Sigmoid colon (tissue), 7 donors: ENCODE data around the gene HENMT1. TPM values are rescaled to one million over a fixed set of nuclear protein-coding genes. Genes with fewer than 3 reads are reported as not detected.
"Not testable (repeated sequence)": the region's sequence is repeated elsewhere in the genome, so short reads cannot be mapped to it uniquely, and the experiment has no call there.

Experiments
- DNase-seq: peaks from one replicate; pipeline ENCODE4 v3.0.0-alpha.2; 2019
- H3K27ac ChIP-seq, 4 donors: fragments of 200-600 bp; sonication (generic); one replicate each; pipeline ENCODE4 v1.5.1; 2016 to 2019; ENCODE audit warnings: mild to moderate bottlenecking in 1 of 4
- H3K27me3 ChIP-seq, 3 donors: fragments of 200-600 bp; sonication (generic); one replicate each; pipeline ENCODE4 v1.5.1; 2019; ENCODE audit warnings: mild to moderate bottlenecking in 1 of 3
- H3K36me3 ChIP-seq, 4 donors: fragments of 200-600 bp; sonication (generic); one replicate each; pipeline ENCODE4 v1.5.1; 2016 to 2019
- H3K4me1 ChIP-seq, 4 donors: fragments of 200-600 bp; sonication (generic); one replicate each; pipeline ENCODE4 v1.5.1; 2017 to 2019
- H3K4me3 ChIP-seq, 4 donors: fragments of 200-600 bp; sonication (generic); one replicate each; pipeline ENCODE4 v1.5.1; 2017 to 2019; ENCODE audit warnings: mild to moderate bottlenecking in 2 of 4, moderate library complexity in 1 of 4
- H3K9me3 ChIP-seq, 4 donors: fragments of 200-600 bp in 3 of 4; sonication (generic) in 3 of 4; one replicate each; pipeline versions ENCODE4 v1.5.1 to v1.6.1; 2013 to 2019
- EP300 ChIP-seq, 4 donors: sonication (generic); formaldehyde crosslinking; IDR thresholded peaks; one replicate each; pipeline ENCODE4 v1.6.1; 2017; ENCODE audit warnings: antibody characterized with exemption in 4 of 4
- POLR2A ChIP-seq, 2 donors: fragments of 450-650 bp; IDR thresholded peaks; one replicate each; pipeline ENCODE4 v1.6.1; 2016; ENCODE audit warnings: antibody characterized with exemption in 2 of 2, mild to moderate bottlenecking in 2 of 2, moderate library complexity in 2 of 2
- POLR2AphosphoS5 ChIP-seq, 4 donors: sonication (generic); formaldehyde crosslinking; IDR thresholded peaks; one replicate each; pipeline ENCODE4 v1.6.1; 2017; ENCODE audit warnings: antibody characterized with exemption in 4 of 4
- WGBS, 2 donors: extraction: QIAGEN DNeasy Blood & Tissue Kit; methylation state at CpG; one replicate each; pipeline ENCODE4 v1.1.7; 2013; 5-methylcytosine and 5-hydroxymethylcytosine counted together
- intact Hi-C: fragments of 100-400 bp; cut with DNase I; formaldehyde crosslinking; loops from one replicate; pipeline ENCODE4 v1.15.1; 2023
- polyA plus RNA-seq, 3 donors: library from polyadenylated mRNA; stranded (reverse); fragments of 200-250 nt; gene quantifications; one replicate each; pipeline ENCODE4 v1.2.3, GENCODE V29; 2013
- total RNA-seq, 4 donors: library from RNA; depleted of rRNA; stranded (reverse); fragments of >200 nt; gene quantifications; one replicate each; pipeline ENCODE4 v1.1.0, GENCODE V29; 2016
- TF ChIP-seq, protein P1 (sequence below), 4 experiments: fragments of 450-650 bp in 3 of 4; fragments of 200-600 bp in 1 of 4; IDR thresholded peaks; one replicate each; pipeline ENCODE4 v1.5.1; 2016 to 2019; ENCODE audit warnings: antibody characterized with exemption in 4 of 4, mild to moderate bottlenecking in 3 of 4, moderate library complexity in 2 of 4
- donor health status: healthy with polysubstance abuse.
- donor health status: Bipolar disorder and iron deficiency.
- donor health status: healthy.

Gene HENMT1
- total and polyA plus RNA-seq, 7 donors = 2.2 to 13.6 (median 3.9) TPM

GRCh38 chr1:108691942-108692723 lies 31.2 kb upstream of the HENMT1 start, which contains the start of gene PRPF38B:
Gene PRPF38B (plus strand): TSS chr1:108692310. CDS start chr1:108692592, 282 bp downstream.
- intact Hi-C loops = loop anchor here (1.0 to 10.0 kb wide), 3 partner anchors 55 to 203 kb away; no protein-coding TSS in a partner anchor
- 0% methylated on average over 59 of the region's 59 CpGs for WGBS, 2 donors
- H3K4me1 ChIP-seq = peaks cover 0 to 35% (median 33%) of the 10 kb centered on the region in 4 donors

DNA sequence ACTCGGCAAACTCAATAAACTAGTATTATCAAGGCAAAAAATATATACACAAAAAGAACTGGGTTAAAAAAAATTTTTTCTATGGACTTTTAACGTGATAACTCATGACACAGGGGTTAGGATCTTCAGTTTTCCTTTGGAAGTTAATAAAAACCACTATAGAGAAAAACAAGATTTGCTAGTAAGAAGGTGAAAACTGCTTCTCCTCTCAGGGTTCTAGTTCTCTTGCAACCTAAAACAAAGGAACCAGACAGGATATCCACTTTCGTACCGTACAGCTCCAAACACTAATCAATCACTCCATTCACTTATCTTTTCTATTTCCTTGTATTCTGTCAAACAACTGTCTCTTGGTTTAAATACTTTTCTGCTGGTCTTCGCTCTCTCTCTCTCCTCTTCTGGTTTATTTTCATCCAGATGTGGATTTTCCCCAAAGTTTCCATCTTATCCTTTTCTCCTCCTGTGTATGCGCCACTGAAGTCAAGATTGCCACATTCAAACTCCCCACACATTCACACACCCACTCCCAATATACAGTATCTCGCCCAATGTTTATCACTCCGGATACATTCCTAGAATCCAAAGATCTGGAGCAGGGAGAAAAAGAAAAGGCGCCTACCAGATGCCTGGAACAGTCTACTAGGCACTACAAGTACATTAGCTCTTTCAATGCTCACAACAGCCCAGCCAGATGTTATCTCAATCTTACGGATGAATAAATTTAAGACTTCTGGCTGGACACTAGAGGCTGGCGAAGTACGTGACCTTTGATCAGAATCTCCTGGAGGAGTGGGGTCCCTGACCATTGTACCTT lies 30.4 kb upstream of the HENMT1 start:
- H3K4me3 ChIP-seq = peak overlapping the region; percentile 84 to 88 (median 86)
- intact Hi-C loops = loop anchor here (2.0 to 10.0 kb wide), 2 partner anchors 129 to 203 kb away; no protein-coding TSS in a partner anchor
- peaks cover 0 to 35% (median 33%) of the 10 kb centered on the region in 4 donors for H3K4me1 ChIP-seq
- 10 to 15% methylated on average over 12 of the region's 12 CpGs for WGBS, 2 donors
- no peaks in the 10 kb centered on the region for H3K9me3 ChIP-seq
- H3K27me3 ChIP-seq = no peaks in the 10 kb centered on the region
- peak overlapping the region; percentile 96 to 98 (median 97) for H3K27ac ChIP-seq
- TF ChIP-seq EP300 (IDR thresholded peaks at IDR 0.05) (no peak), POLR2AphosphoS5 (IDR thresholded peaks at IDR 0.05) (no peak), POLR2A (IDR thresholded peaks at IDR 0.05) (no peak)
- TF ChIP-seq, protein P1, sequence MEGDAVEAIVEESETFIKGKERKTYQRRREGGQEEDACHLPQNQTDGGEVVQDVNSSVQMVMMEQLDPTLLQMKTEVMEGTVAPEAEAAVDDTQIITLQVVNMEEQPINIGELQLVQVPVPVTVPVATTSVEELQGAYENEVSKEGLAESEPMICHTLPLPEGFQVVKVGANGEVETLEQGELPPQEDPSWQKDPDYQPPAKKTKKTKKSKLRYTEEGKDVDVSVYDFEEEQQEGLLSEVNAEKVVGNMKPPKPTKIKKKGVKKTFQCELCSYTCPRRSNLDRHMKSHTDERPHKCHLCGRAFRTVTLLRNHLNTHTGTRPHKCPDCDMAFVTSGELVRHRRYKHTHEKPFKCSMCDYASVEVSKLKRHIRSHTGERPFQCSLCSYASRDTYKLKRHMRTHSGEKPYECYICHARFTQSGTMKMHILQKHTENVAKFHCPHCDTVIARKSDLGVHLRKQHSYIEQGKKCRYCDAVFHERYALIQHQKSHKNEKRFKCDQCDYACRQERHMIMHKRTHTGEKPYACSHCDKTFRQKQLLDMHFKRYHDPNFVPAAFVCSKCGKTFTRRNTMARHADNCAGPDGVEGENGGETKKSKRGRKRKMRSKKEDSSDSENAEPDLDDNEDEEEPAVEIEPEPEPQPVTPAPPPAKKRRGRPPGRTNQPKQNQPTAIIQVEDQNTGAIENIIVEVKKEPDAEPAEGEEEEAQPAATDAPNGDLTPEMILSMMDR (IDR thresholded peaks at IDR 0.05) = no peak
- peaks cover 0 to 10% (median 5%) of the 10 kb centered on the region in 4 donors for H3K36me3 ChIP-seq
- DNase-seq = no peak

More at GRCh38 chr1:108691942-108692723, 31.2 kb upstream of the HENMT1 start, which contains the start of gene PRPF38B:
- H3K9me3 ChIP-seq = no peaks in the 10 kb centered on the region
- H3K4me3 ChIP-seq = peak within 1 kb of the TSS; percentile 84 to 88 (median 86)
- H3K27me3 ChIP-seq = no peaks in the 10 kb centered on the region
- DNase-seq = peak; percentile 97
- peak within 1 kb of the TSS; percentile 96 to 98 (median 97) for H3K27ac ChIP-seq
- H3K36me3 ChIP-seq = peaks cover 4 to 18% (median 13%) of the 10 kb centered on the region in 4 donors
- TF ChIP-seq EP300 (IDR thresholded peaks at IDR 0.05) (no peak), POLR2A (IDR thresholded peaks at IDR 0.05) (peak; percentile 91 to 94), POLR2AphosphoS5 (IDR thresholded peaks at IDR 0.05) (peak; percentile 95 to 99 (median 97))

GRCh38 chr1:108686614-108687313 lies 25.9 kb upstream of the HENMT1 start:
- intact Hi-C loops = no loop called here
- no peaks in the 10 kb centered on the region for H3K27me3 ChIP-seq
- TF ChIP-seq POLR2A (IDR thresholded peaks at IDR 0.05) (no peak), POLR2AphosphoS5 (IDR thresholded peaks at IDR 0.05) (no peak)
- TF ChIP-seq, protein P1 (IDR thresholded peaks at IDR 0.05) = no peak
- no peaks in the 10 kb centered on the region for H3K9me3 ChIP-seq
- no peak overlapping the region for H3K27ac ChIP-seq
- no peaks in the 10 kb centered on the region for H3K36me3 ChIP-seq
- H3K4me1 ChIP-seq = peaks cover 0 to 9% (median 7%) of the 10 kb centered on the region in 4 donors
- H3K4me3 ChIP-seq = no peak overlapping the region
- WGBS, 2 donors = 50 to 69% methylated on average over 2 of the region's 2 CpGs
- DNase-seq = no peak

DNA sequence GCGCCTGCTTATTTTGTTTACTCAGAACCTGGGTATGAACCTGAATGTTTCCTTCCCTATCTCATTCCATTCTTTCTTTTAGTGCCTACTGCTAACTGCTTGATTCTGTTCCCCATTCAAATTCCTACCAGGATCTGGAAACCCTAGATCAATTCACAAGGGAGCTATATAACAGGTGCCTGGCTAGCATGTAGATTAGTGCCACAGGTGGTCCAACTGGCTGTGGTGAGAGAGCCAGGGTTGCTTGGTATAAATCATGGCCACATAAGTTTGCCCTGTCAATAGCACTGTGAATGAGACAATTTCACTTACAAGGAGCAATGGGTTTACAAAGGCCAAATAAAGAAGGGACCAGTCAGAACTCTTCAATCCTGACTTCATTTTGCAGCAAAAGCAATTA lies 24.6 kb upstream of the HENMT1 start:
- intact Hi-C loops = no loop called here
- H3K9me3 ChIP-seq = no peaks in the 10 kb centered on the region
- TF ChIP-seq POLR2AphosphoS5 (IDR thresholded peaks at IDR 0.05) (no peak), EP300 (IDR thresholded peaks at IDR 0.05) (no peak), POLR2A (IDR thresholded peaks at IDR 0.05) (no peak)
- TF ChIP-seq, protein P1 (IDR thresholded peaks at IDR 0.05) = no peak
- DNase-seq = no peak
- H3K4me3 ChIP-seq = no peak overlapping the region
- no peaks in the 10 kb centered on the region for H3K27me3 ChIP-seq
- H3K4me1 ChIP-seq = no peaks in the 10 kb centered on the region
- H3K27ac ChIP-seq = no peak overlapping the region
- H3K36me3 ChIP-seq = no peaks in the 10 kb centered on the region
- 91 to 92% methylated on average over 1 of the region's 1 CpG for whole genome bisulfite sequencing, 2 donors

DNA sequence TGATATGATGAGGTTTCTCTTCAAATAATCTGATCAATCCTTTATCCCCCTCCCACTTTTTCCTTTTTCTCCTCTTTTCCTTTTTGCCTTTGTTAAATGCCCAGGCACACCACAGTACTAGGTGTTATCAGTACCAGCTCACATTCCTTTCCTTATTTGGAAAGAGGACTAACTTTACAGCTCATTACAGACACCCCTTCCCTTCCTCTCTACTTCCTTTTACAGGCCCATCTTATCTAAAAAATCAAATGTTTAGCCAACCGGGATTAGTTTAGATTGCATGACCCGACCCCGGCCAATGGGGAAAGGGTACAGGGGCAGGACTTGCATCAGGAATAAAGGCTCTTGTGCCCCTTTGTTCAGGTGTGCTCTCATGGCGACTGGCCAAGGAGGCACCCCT lies 20.8 kb upstream of the HENMT1 start:
- H3K27me3 ChIP-seq, H3K4me1 ChIP-seq, DNase-seq, H3K9me3 ChIP-seq, H3K36me3 ChIP-seq, intact Hi-C loops, H3K4me3 ChIP-seq, H3K27ac ChIP-seq: not testable (repeated sequence)
- 27 to 69% methylated on average over 4 of the region's 4 CpGs for WGBS, 2 donors
